ENCODE results near the gene AIPL1. TPM values are rescaled to one million over a fixed set of nuclear protein-coding genes. Genes with fewer than 3 reads are reported as not detected.

Gene AIPL1
- total RNA-seq, 3 donors from 2014 or later (not counting 1 experiment from before 2014, with no cell fraction given) = not detected

GRCh38 chr17:6392609-6393350 is 42.1 kb downstream of the AIPL1 start:
- Mint-ChIP-seq H3K4me3 (no peak overlapping the region), H3K4me1 (no peaks in the 10 kb centered on the region), H3K27me3 (ENCODE audit: low read depth in 2 of 2) (peaks cover 7 to 30% of the 10 kb centered on the region in 2 donors), H3K9me3 (no peaks in the 10 kb centered on the region), H3K36me3 (no peaks in the 10 kb centered on the region), H3K27ac (no peak overlapping the region)
- no peaks in the 10 kb centered on the region for H3K4me1 ChIP-seq (ENCODE audit: control insufficient read depth, insufficient read depth, low read length)
- no peak overlapping the region for H3K27ac ChIP-seq (ENCODE audit: low read length)
- no peaks in the 10 kb centered on the region for H3K9me3 ChIP-seq (ENCODE audit: control insufficient read depth, insufficient read depth, low read length)
- no peaks in the 10 kb centered on the region for H3K36me3 ChIP-seq (ENCODE audit: control insufficient read depth, insufficient read depth, low read length)
- no peaks in the 10 kb centered on the region for H3K27me3 ChIP-seq (ENCODE audit: control insufficient read depth, insufficient read depth, low read length)
- TF ChIP-seq CTCF (IDR thresholded peaks at IDR 0.05) = no peak
- DNase-seq (no peak), ATAC-seq (no peak)
- WGBS (ENCODE audit: insufficient coverage) = 80% methylated on average over 12 of the region's 13 CpGs
- no peak overlapping the region for H3K4me3 ChIP-seq (ENCODE audit: low read length)
- intact Hi-C loops (cut with micrococcal nuclease) = no loop called here

DNA sequence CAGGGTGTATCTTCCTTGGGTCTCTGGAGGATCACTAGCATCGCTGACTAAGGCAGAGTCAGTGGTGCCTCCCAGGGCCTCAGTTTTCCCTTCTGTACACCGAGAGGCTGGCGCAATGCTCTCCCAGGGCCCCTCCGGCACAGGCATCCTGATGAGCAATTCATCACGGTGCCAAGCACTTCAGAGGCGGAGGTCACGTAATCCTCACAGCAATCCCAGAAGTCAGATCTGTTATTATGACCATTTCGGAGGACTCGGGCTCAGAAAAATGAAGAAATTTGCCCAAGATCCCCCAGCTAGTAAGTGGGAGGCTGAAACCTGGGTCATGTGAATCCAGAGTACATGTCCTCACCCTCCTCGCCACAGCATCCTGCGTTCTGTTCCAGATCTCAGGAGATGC is 46.5 kb downstream of the AIPL1 start:
- H3K27me3 ChIP-seq (ENCODE audit: control insufficient read depth, insufficient read depth, low read length) = no peaks in the 10 kb centered on the region
- H3K9me3 ChIP-seq (ENCODE audit: control insufficient read depth, insufficient read depth, low read length) = no peaks in the 10 kb centered on the region
- intact Hi-C loops (cut with micrococcal nuclease) = no loop called here
- H3K4me3 Mint-ChIP-seq = no peak overlapping the region
- no peak for DNase-seq
- H3K27ac ChIP-seq (ENCODE audit: low read length) = no peak overlapping the region
- 88% methylated on average over 11 of the region's 11 CpGs for WGBS (ENCODE audit: insufficient coverage)
- no peak overlapping the region for H3K27ac Mint-ChIP-seq
- H3K36me3 ChIP-seq (ENCODE audit: control insufficient read depth, insufficient read depth, low read length) = no peaks in the 10 kb centered on the region
- H3K36me3 Mint-ChIP-seq = no peaks in the 10 kb centered on the region
- H3K4me3 ChIP-seq (ENCODE audit: low read length) = no peak overlapping the region
- no peak for ATAC-seq
- no peaks in the 10 kb centered on the region for H3K9me3 Mint-ChIP-seq
- peaks cover 3 to 11% of the 10 kb centered on the region in 2 donors for H3K27me3 Mint-ChIP-seq (ENCODE audit: low read depth in 2 of 2)
- TF ChIP-seq CTCF (IDR thresholded peaks at IDR 0.05) = no peak
- H3K4me1 Mint-ChIP-seq = no peaks in the 10 kb centered on the region
- no peaks in the 10 kb centered on the region for H3K4me1 ChIP-seq (ENCODE audit: control insufficient read depth, insufficient read depth, low read length)

DNA sequence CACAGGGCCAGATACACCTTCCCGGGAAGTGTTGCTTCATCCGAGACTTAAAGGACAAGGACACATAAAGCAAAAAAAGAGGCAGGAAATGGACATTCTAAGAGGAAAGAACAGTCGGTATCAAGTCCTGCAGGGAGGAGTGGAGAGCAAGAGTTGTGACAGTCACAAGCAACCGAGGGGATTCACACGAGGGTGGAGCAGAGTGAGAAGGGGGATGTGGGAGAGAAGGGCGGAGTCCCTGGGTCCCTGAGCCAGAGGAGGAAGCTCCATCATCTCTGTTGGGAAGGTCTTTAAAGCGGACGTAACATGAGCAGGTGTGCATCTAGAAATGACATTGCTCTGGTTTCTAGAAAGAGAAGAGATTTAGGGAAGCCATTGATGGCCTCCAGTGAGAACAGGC is 47.1 kb downstream of the AIPL1 start:
- Histone ChIP-seq H3K4me1 (ENCODE audit: control insufficient read depth, insufficient read depth, low read length) (no peaks in the 10 kb centered on the region), H3K27ac (ENCODE audit: low read length) (no peak overlapping the region), H3K36me3 (ENCODE audit: control insufficient read depth, insufficient read depth, low read length) (no peaks in the 10 kb centered on the region), H3K27me3 (ENCODE audit: control insufficient read depth, insufficient read depth, low read length) (no peaks in the 10 kb centered on the region), H3K9me3 (ENCODE audit: control insufficient read depth, insufficient read depth, low read length) (no peaks in the 10 kb centered on the region), H3K4me3 (ENCODE audit: low read length) (no peak overlapping the region)
- WGBS (ENCODE audit: insufficient coverage) = 57% methylated on average over 8 of the region's 8 CpGs
- Mint-ChIP-seq H3K4me3 (no peak overlapping the region), H3K36me3 (no peaks in the 10 kb centered on the region), H3K27me3 (ENCODE audit: low read depth in 2 of 2) (peaks cover 6 to 8% of the 10 kb centered on the region in 2 donors), H3K27ac (no peak overlapping the region), H3K9me3 (no peaks in the 10 kb centered on the region), H3K4me1 (no peaks in the 10 kb centered on the region)
- DNase-seq = no peak
- no peak for TF ChIP-seq CTCF (IDR thresholded peaks at IDR 0.05)
- intact Hi-C loops (cut with micrococcal nuclease) = no loop called here
- ATAC-seq = no peak

DNA sequence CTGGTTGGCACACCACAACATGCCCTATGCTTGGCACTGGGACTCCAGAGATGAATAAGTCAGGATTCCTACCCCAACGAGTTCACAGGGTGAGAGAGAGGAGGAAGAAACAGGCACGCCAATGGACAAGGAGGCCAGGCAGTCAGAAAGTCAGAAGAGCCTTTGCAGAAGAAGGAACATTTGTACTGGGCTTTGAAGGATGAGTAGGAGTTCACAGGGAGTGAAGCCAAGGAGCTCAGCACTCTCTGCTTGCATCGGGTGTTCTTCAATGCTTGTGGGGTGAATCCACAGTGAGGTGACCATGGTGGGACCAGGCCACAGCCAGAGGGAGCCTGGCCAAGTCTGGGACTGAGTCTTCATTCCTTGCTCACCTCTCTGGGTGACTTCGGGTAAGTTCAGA is 47.5 kb downstream of the AIPL1 start:
- no peak for TF ChIP-seq CTCF (IDR thresholded peaks at IDR 0.05)
- Histone ChIP-seq H3K36me3 (ENCODE audit: control insufficient read depth, insufficient read depth, low read length) (no peaks in the 10 kb centered on the region), H3K4me1 (ENCODE audit: control insufficient read depth, insufficient read depth, low read length) (no peaks in the 10 kb centered on the region), H3K27ac (ENCODE audit: low read length) (no peak overlapping the region), H3K4me3 (ENCODE audit: low read length) (no peak overlapping the region), H3K9me3 (ENCODE audit: control insufficient read depth, insufficient read depth, low read length) (no peaks in the 10 kb centered on the region), H3K27me3 (ENCODE audit: control insufficient read depth, insufficient read depth, low read length) (no peaks in the 10 kb centered on the region)
- 81% methylated on average over 4 of the region's 4 CpGs for WGBS (ENCODE audit: insufficient coverage)
- no peak for DNase-seq
- intact Hi-C loops (cut with micrococcal nuclease) = no loop called here
- ATAC-seq = no peak
- no peak overlapping the region for H3K27ac Mint-ChIP-seq
- no peaks in the 10 kb centered on the region for H3K9me3 Mint-ChIP-seq
- H3K36me3 Mint-ChIP-seq = no peaks in the 10 kb centered on the region
- peaks cover 2 to 8% of the 10 kb centered on the region in 2 donors for H3K27me3 Mint-ChIP-seq (ENCODE audit: low read depth in 2 of 2)
- no peaks in the 10 kb centered on the region for H3K4me1 Mint-ChIP-seq
- no peak overlapping the region for H3K4me3 Mint-ChIP-seq

Measured in natural killer cell (primary cell).